ENCODE results near the gene PCSK5. TPM values are rescaled to one million over a fixed set of nuclear protein-coding genes. Genes with fewer than 3 reads are reported as not detected.
"Not testable (repeated sequence)": the region's sequence is repeated elsewhere in the genome, so short reads cannot be mapped to it uniquely, and the experiment has no call there.

The PCSK5 gene
- total RNA-seq, 1 experiment from 2014 or later = 0.17 TPM

DNA sequence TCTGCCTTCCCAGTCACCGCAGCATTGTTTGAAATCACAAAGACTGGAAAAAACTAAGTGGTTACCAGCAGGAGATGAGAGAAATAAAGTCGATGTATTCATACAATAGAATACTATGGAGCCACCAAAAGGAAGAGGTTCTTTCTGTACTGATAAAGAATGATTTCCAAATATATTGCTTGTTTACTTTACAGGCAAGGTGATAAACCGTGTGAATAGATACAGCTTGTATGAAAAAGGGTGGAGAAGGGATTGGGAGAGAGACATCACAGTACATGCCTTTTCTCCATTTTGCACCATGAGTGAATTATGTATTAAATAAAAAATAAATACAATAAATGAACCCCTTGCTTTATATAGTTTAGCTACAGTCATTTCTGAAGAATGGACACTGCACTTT lies 412.1 kb downstream of the PCSK5 start:
- intact Hi-C loops (cut with micrococcal nuclease; ENCODE audit: unreplicated experiment) = loop anchor here (2.0 to 10.0 kb wide), 6 partner anchors 62 to 1102 kb away; partner anchors contain the start of gene PCSK5
- Histone ChIP-seq H3K36me3 (ENCODE audit: insufficient read depth, low read length, poor library complexity, severe bottlenecking) (no peaks in the 10 kb centered on the region), H3K4me3 (ENCODE audit: low read depth, low read length, poor library complexity, severe bottlenecking) (no peak overlapping the region), H3K9me3 (ENCODE audit: low read depth, low read length, poor library complexity, severe bottlenecking) (no peaks in the 10 kb centered on the region), H3K4me1 (ENCODE audit: insufficient read depth, low read length, poor library complexity, severe bottlenecking) (no peaks in the 10 kb centered on the region), H3K27ac (ENCODE audit: low read depth, low read length, poor library complexity, severe bottlenecking) (no peak overlapping the region), H3K27me3 (replicated peaks; ENCODE audit: insufficient read depth, low read depth, low read length, poor library complexity) (peaks cover 16% of the 10 kb centered on the region)
- no peak for DNase-seq (ENCODE audit: low spot score)
- ChIA-PET POLR2A (ENCODE audit: low non-redundant PET) (interaction anchor here (0.6 kb wide), 1 partner anchor 966 kb away, joined by 9 read pairs; no protein-coding TSS in a partner anchor), CTCF (no interaction called here)
- TF ChIP-seq, protein P1, sequence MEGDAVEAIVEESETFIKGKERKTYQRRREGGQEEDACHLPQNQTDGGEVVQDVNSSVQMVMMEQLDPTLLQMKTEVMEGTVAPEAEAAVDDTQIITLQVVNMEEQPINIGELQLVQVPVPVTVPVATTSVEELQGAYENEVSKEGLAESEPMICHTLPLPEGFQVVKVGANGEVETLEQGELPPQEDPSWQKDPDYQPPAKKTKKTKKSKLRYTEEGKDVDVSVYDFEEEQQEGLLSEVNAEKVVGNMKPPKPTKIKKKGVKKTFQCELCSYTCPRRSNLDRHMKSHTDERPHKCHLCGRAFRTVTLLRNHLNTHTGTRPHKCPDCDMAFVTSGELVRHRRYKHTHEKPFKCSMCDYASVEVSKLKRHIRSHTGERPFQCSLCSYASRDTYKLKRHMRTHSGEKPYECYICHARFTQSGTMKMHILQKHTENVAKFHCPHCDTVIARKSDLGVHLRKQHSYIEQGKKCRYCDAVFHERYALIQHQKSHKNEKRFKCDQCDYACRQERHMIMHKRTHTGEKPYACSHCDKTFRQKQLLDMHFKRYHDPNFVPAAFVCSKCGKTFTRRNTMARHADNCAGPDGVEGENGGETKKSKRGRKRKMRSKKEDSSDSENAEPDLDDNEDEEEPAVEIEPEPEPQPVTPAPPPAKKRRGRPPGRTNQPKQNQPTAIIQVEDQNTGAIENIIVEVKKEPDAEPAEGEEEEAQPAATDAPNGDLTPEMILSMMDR (conservative IDR thresholded peaks at IDR 0.05; ENCODE audit: low read depth, low read length) = no peak
- no peak for TF ChIP-seq EZH2 (IDR thresholded peaks at IDR 0.05; ENCODE audit: borderline replicate concordance, low read depth, low read length, poor library complexity, severe bottlenecking)
- no TSS peak for BruUV-seq (replicated peaks)

DNA sequence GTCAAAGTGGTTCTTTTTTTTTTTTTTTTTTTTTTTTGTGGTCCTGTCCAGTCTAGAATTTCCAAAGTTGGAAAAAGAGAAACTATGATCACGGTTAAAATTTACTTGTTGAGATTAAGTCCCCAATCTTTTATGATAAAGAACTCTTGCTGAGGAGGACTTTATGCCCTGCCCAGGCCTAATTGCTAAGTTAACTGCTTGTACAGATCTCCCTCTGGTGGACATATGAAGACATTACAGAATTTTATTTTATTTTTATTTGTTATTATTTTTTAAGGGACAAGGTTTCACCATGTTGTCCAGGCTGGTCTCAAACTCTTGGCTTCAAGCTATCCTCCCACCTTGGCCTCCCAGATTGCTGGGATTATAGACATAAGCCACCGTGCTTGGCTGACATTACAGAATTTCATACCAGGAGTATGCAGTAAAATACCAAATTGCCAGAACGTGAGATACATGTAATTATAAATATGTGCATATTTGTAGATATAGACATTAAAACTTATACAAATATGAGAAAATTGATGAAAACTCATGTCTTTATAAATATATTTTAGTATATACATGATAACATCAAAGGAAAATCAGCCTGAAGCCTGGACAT lies 412.6 kb downstream of the PCSK5 start:
- DNase-seq (ENCODE audit: low spot score) = peak; percentile 60
- no TSS peak for BruUV-seq (replicated peaks)
- H3K9me3 ChIP-seq (ENCODE audit: low read depth, low read length, poor library complexity, severe bottlenecking) = no peaks in the 10 kb centered on the region
- no peak overlapping the region for H3K27ac ChIP-seq (ENCODE audit: low read depth, low read length, poor library complexity, severe bottlenecking)
- CTCF ChIA-PET = no interaction called here
- POLR2A ChIA-PET (ENCODE audit: low non-redundant PET) = interaction anchor here (0.6 kb wide), 1 partner anchor 967 kb away, joined by 9 read pairs; no protein-coding TSS in a partner anchor
- no peaks in the 10 kb centered on the region for H3K36me3 ChIP-seq (ENCODE audit: insufficient read depth, low read length, poor library complexity, severe bottlenecking)
- peaks cover 11% of the 10 kb centered on the region for H3K27me3 ChIP-seq (replicated peaks; ENCODE audit: insufficient read depth, low read depth, low read length, poor library complexity)
- intact Hi-C loops (cut with micrococcal nuclease; ENCODE audit: unreplicated experiment) = loop anchor here (2.0 to 10.0 kb wide), 6 partner anchors 62 to 1102 kb away; partner anchors contain the start of gene PCSK5
- no peak overlapping the region for H3K4me3 ChIP-seq (ENCODE audit: low read depth, low read length, poor library complexity, severe bottlenecking)
- H3K4me1 ChIP-seq (ENCODE audit: insufficient read depth, low read length, poor library complexity, severe bottlenecking) = no peaks in the 10 kb centered on the region
- TF ChIP-seq EZH2 (IDR thresholded peaks at IDR 0.05; ENCODE audit: borderline replicate concordance, low read depth, low read length, poor library complexity, severe bottlenecking) = no peak
- TF ChIP-seq, protein P1 (conservative IDR thresholded peaks at IDR 0.05; ENCODE audit: low read depth, low read length) = peak; percentile 64

DNA sequence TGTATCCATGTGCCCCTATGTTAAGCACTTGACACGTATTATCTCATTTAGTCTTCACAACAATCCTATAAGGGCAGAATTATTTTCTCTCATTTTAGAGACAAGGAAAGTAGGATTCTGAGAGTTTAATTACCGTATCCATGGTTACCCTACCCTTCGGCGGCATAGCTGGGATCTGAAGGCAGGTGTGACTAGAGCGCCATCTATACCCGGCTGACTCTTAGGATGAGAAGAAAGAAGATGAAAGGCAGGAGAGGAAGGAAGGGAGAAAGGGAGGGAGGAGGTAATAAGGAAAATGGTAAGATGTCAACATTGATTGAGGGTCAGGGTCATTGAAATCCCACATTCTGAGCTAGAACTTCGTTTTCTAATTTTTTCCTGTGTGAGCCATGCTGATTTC lies 416.6 kb downstream of the PCSK5 start:
- H3K4me1 ChIP-seq (ENCODE audit: insufficient read depth, low read length, poor library complexity, severe bottlenecking); H3K27ac ChIP-seq (ENCODE audit: low read depth, low read length, poor library complexity, severe bottlenecking); H3K36me3 ChIP-seq (ENCODE audit: insufficient read depth, low read length, poor library complexity, severe bottlenecking); H3K9me3 ChIP-seq (ENCODE audit: low read depth, low read length, poor library complexity, severe bottlenecking); BruUV-seq (replicated peaks); H3K27me3 ChIP-seq (replicated peaks; ENCODE audit: insufficient read depth, low read depth, low read length, poor library complexity); POLR2A ChIA-PET (ENCODE audit: low non-redundant PET); H3K4me3 ChIP-seq (ENCODE audit: low read depth, low read length, poor library complexity, severe bottlenecking); DNase-seq (ENCODE audit: low spot score): not testable (repeated sequence)
- TF ChIP-seq, protein P1 (conservative IDR thresholded peaks at IDR 0.05; ENCODE audit: low read depth, low read length) = 0 out of 2 replicates have a peak, but pooled peaks have one; percentile 15
- CTCF ChIA-PET = interaction anchor here (0.6 kb wide), 1 partner anchor 442 kb away, joined by 3 read pairs; no protein-coding TSS in a partner anchor
- intact Hi-C loops (cut with micrococcal nuclease; ENCODE audit: unreplicated experiment) = loop anchor here (10.0 kb wide), 4 partner anchors 58 to 442 kb away; partner anchors contain the start of gene PCSK5

Measured in A673 (cell line).